T-helper 1 cell treated with Interleukin-12 subunit alpha and Interleukin-12 subunit beta and Interleukin-4 antibody, amounts not matched to agents 30 ng/mL and 1 ng/mL, for 36 hours (primary cell): ENCODE data around the gene OR5T1. TPM values are rescaled to one million over a fixed set of nuclear protein-coding genes. Genes with fewer than 3 reads are reported as not detected.

ENCODE experiments used
- intact Hi-C: fragments of 100-400 bp; cut with micrococcal nuclease; formaldehyde crosslinking; loops from one replicate; pipeline ENCODE4 v1.15.1; 2024
- total RNA-seq: library from RNA; stranded (reverse); gene quantifications from 2 replicates; pipeline ENCODE4 v1.2.3, GENCODE V29; 2022

The OR5T1 gene
- not detected in 2 replicates for total RNA-seq

DNA sequence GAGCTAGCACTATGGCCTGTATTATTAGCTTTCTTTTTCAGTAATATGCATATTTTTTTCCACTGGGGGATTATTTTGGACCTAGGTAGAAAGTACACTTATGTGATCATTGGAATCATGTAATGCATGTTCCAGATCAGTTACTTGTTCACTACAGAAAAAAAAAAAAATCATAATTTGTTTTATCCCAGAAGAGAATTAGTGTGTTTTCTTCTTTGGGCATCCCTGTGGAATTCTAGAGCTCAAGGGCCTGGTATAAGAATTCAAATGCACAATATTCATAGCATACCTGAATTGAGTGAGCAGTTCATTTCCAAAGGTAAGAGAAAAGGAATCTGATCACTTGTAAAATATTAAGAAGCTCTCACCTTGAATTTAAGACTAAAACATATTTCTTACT is at the start of gene OR5T1:
TSS of gene OR5T1 (plus strand) at position 301 of the 400 bp plus-strand sequence. CDS start 1,485 bp downstream, outside the sequence.
- intact Hi-C loops, result no loop called here

GRCh38 chr11:56234155-56234554 is 39.8 kb upstream of the OR5T1 start, which contains the start of gene OR5T2:
OR5T2 (minus strand) TSS chr11:56234255; CDS start chr11:56233062, 1,193 bp downstream.
- intact Hi-C loops, result no loop called here

GRCh38 chr11:56251954-56252353 is 22.0 kb upstream of the OR5T1 start, which contains the start of gene OR5T3:
OR5T3 (plus strand) TSS chr11:56252254; CDS start chr11:56252254, 0 bp downstream.
- intact Hi-C loops, result no loop called here

DNA sequence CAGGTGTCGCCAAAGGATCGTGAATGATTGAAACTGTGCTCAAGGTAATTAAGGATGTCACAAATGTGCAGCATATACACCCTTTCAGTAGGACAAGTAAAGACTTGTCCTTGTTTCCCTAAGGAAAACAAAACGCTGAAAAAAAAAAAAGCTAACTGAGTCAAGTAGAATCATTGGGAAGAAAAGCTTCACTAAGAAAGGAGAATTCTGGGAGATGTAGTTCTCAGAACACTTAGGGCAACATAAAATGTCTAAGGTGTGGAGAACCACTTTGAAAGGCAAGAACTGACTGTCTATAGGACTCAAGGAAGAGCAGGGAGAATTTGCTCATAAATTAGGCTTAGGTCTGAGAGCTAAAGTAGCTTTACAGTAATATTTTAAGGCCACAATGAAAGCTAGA is 2.9 kb upstream of the OR5T1 start:
- intact Hi-C loops, result no loop called here

- intact Hi-C loops, result loop anchor here (5.0 kb wide), 1 partner anchor 500 kb away; no protein-coding TSS in a partner anchor
These were observed 18.2 kb downstream of the OR5T1 start, which contains the start of gene OR8H1 for GRCh38 chr11:56292154-56292553. OR8H1 (minus strand) TSS chr11:56292254; CDS start chr11:56291062, 1,192 bp downstream.

- intact Hi-C loops, result no loop called here
These were observed 22.9 kb downstream of the OR5T1 start for GRCh38 chr11:56296898-56297297.

- intact Hi-C loops, result no loop called here
These were observed 33.9 kb downstream of the OR5T1 start for GRCh38 chr11:56307836-56308235.

- intact Hi-C loops, result no loop called here
These were observed 40.9 kb downstream of the OR5T1 start, which contains the start of gene OR8K3 for GRCh38 chr11:56314844-56315243. OR8K3 (plus strand) TSS chr11:56315144; CDS start chr11:56318307, 3,163 bp downstream.

Other genes with a start within 250 kb of the OR5T1 start
- not detected in 2 replicates for gene OR5AS1, start 246.5 kb upstream of the OR5T1 start, total RNA-seq
- gene OR8I2, start 180.8 kb upstream of the OR5T1 start, total RNA-seq, result not detected in 2 replicates
- not detected in 2 replicates for gene OR8H2, start 170.5 kb upstream of the OR5T1 start, total RNA-seq
- not detected in 2 replicates for gene OR8H3, start 151.8 kb upstream of the OR5T1 start, total RNA-seq
- gene OR8J3, start 134.0 kb upstream of the OR5T1 start, total RNA-seq, result not detected in 2 replicates
- not detected in 2 replicates for gene OR8K5, start 113.8 kb upstream of the OR5T1 start, total RNA-seq
- not detected in 2 replicates for gene OR5J2, start 97.5 kb upstream of the OR5T1 start, total RNA-seq
- not detected in 2 replicates for gene OR5T2, start 39.9 kb upstream of the OR5T1 start, total RNA-seq
- not detected in 2 replicates for gene OR5T3, start 21.9 kb upstream of the OR5T1 start, total RNA-seq
- not detected in 2 replicates for gene OR8H1, start 18.1 kb downstream of the OR5T1 start, total RNA-seq
- not detected in 2 replicates for gene OR8K3, start 41.0 kb downstream of the OR5T1 start, total RNA-seq
- gene OR8K1, start 71.9 kb downstream of the OR5T1 start, total RNA-seq, result not detected in 2 replicates
- not detected in 2 replicates for gene OR8J1, start 80.1 kb downstream of the OR5T1 start, total RNA-seq
- not detected in 2 replicates for gene OR8U1, start 101.5 kb downstream of the OR5T1 start, total RNA-seq
- not detected in 2 replicates for gene OR5AL1, start 138.5 kb downstream of the OR5T1 start, total RNA-seq
- not detected in 2 replicates for gene OR5M3, start 199.2 kb downstream of the OR5T1 start, total RNA-seq
- gene OR5M8, start 217.2 kb downstream of the OR5T1 start, total RNA-seq, result not detected in 2 replicates